K562 (cell line): ENCODE measurements around the gene LYRM1. TPM values are rescaled to one million over a fixed set of nuclear protein-coding genes. Genes with fewer than 3 reads are reported as not detected.

Source experiments
- BRF1 ChIP-seq: IDR thresholded peaks from 3 replicates; pipeline ENCODE4 v1.6.1; 2011; ENCODE audit warnings: borderline replicate concordance, mild to moderate bottlenecking; ENCODE audit not compliant: insufficient read length; ENCODE audit errors: extremely low read depth
- CBX1 ChIP-seq: sonication (generic); IDR thresholded peaks from 2 replicates; pipeline ENCODE4 v1.6.1; 2016; ENCODE audit warnings: antibody characterized with exemption, low read depth, mild to moderate bottlenecking
- CGGBP1 ChIP-seq: fragments of 250-450 bp; sonication (Bioruptor Pico); IDR thresholded peaks from 2 replicates; pipeline ENCODE4 v1.9.0; 2021; ENCODE audit warnings: mild to moderate bottlenecking
- CHD4 ChIP-seq: fragments of 200-600 bp; sonication (generic); IDR thresholded peaks from 3 replicates; pipeline ENCODE4 v1.6.1; 2012; ENCODE audit warnings: low read depth, mild to moderate bottlenecking, mixed read lengths, low read length, inconsistent platforms; ENCODE audit not compliant: insufficient read depth, insufficient replicate concordance, poor library complexity, severe bottlenecking
- EP300 ChIP-seq: IDR thresholded peaks from 2 replicates; pipeline ENCODE4 v1.6.1; 2012; ENCODE audit warnings: low read length, improper control_type of control experiment
- FOXA3 ChIP-seq, 2 experiments: fragments of 450-650 bp in 1 of 2; sonication (generic) in 1 of 2; formaldehyde crosslinking; IDR thresholded peaks in 1 of 2; conservative IDR thresholded peaks in 1 of 2; 2 replicates each; pipeline versions ENCODE4 v1.4.0 to v1.8.0; 2020 to 2022; ENCODE audit warnings: mild to moderate bottlenecking in 2 of 2, missing genetic modification reagents in 1 of 2
- FOXP4 ChIP-seq: sonication (generic); formaldehyde crosslinking; IDR thresholded peaks from 2 replicates; pipeline ENCODE4 v1.8.0; 2022; ENCODE audit warnings: mild to moderate bottlenecking, missing genetic modification reagents, borderline replicate concordance
- GTF2F1 ChIP-seq: IDR thresholded peaks from 2 replicates; pipeline ENCODE4 v1.6.1; 2011; ENCODE audit warnings: low read depth, low read length, improper control_type of control experiment
- HOMEZ ChIP-seq: fragments of 250-450 bp; sonication (Bioruptor Pico); IDR thresholded peaks from 2 replicates; pipeline ENCODE4 v1.4.0; 2020; ENCODE audit warnings: mild to moderate bottlenecking, moderate library complexity
- MBD2 ChIP-seq: sonication (generic); IDR thresholded peaks from 2 replicates; pipeline ENCODE4 v1.6.1; 2016; ENCODE audit warnings: low read depth, borderline replicate concordance
- MYBL2 ChIP-seq, 2 experiments: fragments of 450-650 bp in 1 of 2; sonication (generic) in 1 of 2; formaldehyde crosslinking in 1 of 2; IDR thresholded peaks; 2 replicates each; pipeline versions ENCODE4 v1.6.1 to v1.8.1; 2017 to 2022; ENCODE audit warnings: borderline replicate concordance in 1 of 2, inconsistent platforms in 1 of 2, low read depth in 1 of 2, mild to moderate bottlenecking in 1 of 2, missing genetic modification reagents in 1 of 2, moderate library complexity in 1 of 2
- NFE2L1 ChIP-seq: fragments of 450-650 bp; IDR thresholded peaks from 2 replicates; pipeline ENCODE4 v1.6.1; 2016; ENCODE audit warnings: missing genetic modification characterization, low read depth, mild to moderate bottlenecking, missing compliant biosample characterization, moderate library complexity, borderline replicate concordance
- POLR3G ChIP-seq: IDR thresholded peaks from 2 replicates; pipeline ENCODE4 v1.6.1; 2011; ENCODE audit not compliant: insufficient read length, insufficient replicate concordance; ENCODE audit errors: extremely low read depth
- RBM22 ChIP-seq: fragments of 200-400 bp; formaldehyde crosslinking; IDR thresholded peaks from 2 replicates; pipeline ENCODE4 v1.6.1; 2018; ENCODE audit warnings: low read length, low read depth; ENCODE audit not compliant: poor library complexity, severe bottlenecking
- RBM34 ChIP-seq: fragments of 200-400 bp; formaldehyde crosslinking; IDR thresholded peaks from 2 replicates; pipeline ENCODE4 v1.6.1; 2018; ENCODE audit warnings: low read length, borderline replicate concordance; ENCODE audit not compliant: insufficient read depth
- SIRT6 ChIP-seq: IDR thresholded peaks from one replicate; pipeline ENCODE4 v1.6.1; 2012; ENCODE audit warnings: low read depth, mild to moderate bottlenecking, control low read depth, inconsistent platforms, low read length, moderate library complexity
- SMARCA5 ChIP-seq: fragments of 450-650 bp; IDR thresholded peaks from 2 replicates; pipeline ENCODE4 v1.6.1; 2016
- SRSF9 ChIP-seq: fragments of 200-400 bp; formaldehyde crosslinking; IDR thresholded peaks from 2 replicates; pipeline ENCODE4 v1.6.1; 2017; ENCODE audit warnings: low read depth, low read length, borderline replicate concordance
- TCF7L2 ChIP-seq: fragments of 150-350 bp; IDR thresholded peaks from 2 replicates; pipeline ENCODE4 v1.6.1; 2016; ENCODE audit warnings: low read depth, mild to moderate bottlenecking, low read length, moderate library complexity
- ZEB2 ChIP-seq: fragments of 450-650 bp; IDR thresholded peaks from 2 replicates; pipeline ENCODE4 v1.6.1; 2016
- ZNF551 ChIP-seq: fragments of 250-450 bp; sonication (Bioruptor Pico); IDR thresholded peaks from 2 replicates; pipeline ENCODE4 v1.5.0; 2021; ENCODE audit warnings: mild to moderate bottlenecking, moderate library complexity
- ZNF589 ChIP-seq: fragments of 200-800 bp; sonication (Bioruptor generic); IDR thresholded peaks from 2 replicates; pipeline ENCODE4 v1.6.1; 2016; ENCODE audit warnings: low read depth, missing genetic modification characterization, missing compliant biosample characterization
- polyA plus RNA-seq, 8 experiments: library from polyadenylated mRNA; depleted of rRNA in 4 of 8; stranded (reverse) in 5 of 8; unstranded in 3 of 8; fragments of >200 nt; fragmentation: Nextera tagmentation in 2 of 8; fragmentation: Illumina TruSeq in 1 of 8; extraction: Ambion mirVana in 2 of 8; extraction: Trizol in 1 of 8; gene quantifications; 2 replicates each; pipeline versions ENCODE4 v1.2.1 to v1.2.3, GENCODE V29; 2011 to 2014; ENCODE audit warnings: inconsistent platforms in 1 of 8, missing spikeins in 1 of 8
- total RNA-seq, 7 experiments: library from RNA; depleted of rRNA in 6 of 7; stranded (reverse); fragments of >200 nt in 6 of 7; fragmentation: Illumina TruSeq in 2 of 7; extraction: Trizol in 2 of 7; gene quantifications; 2 replicates each; pipeline versions ENCODE4 v1.2.1 to v1.2.3, GENCODE V29; 2011 to 2021; ENCODE audit warnings: low replicate concordance in 1 of 7
- TF ChIP-seq, protein P1 (sequence below): sonication (generic); formaldehyde crosslinking; IDR thresholded peaks from 2 replicates; pipeline ENCODE4 v1.8.0; 2023; ENCODE audit warnings: mild to moderate bottlenecking, missing genetic modification reagents

Gene LYRM1
- total and polyA plus RNA-seq, 9 of the 15 experiments (the other 6 are each of a cell fraction or from before 2014, with no cell fraction given) = 17.5 to 44.1 (median 32.7) TPM

DNA sequence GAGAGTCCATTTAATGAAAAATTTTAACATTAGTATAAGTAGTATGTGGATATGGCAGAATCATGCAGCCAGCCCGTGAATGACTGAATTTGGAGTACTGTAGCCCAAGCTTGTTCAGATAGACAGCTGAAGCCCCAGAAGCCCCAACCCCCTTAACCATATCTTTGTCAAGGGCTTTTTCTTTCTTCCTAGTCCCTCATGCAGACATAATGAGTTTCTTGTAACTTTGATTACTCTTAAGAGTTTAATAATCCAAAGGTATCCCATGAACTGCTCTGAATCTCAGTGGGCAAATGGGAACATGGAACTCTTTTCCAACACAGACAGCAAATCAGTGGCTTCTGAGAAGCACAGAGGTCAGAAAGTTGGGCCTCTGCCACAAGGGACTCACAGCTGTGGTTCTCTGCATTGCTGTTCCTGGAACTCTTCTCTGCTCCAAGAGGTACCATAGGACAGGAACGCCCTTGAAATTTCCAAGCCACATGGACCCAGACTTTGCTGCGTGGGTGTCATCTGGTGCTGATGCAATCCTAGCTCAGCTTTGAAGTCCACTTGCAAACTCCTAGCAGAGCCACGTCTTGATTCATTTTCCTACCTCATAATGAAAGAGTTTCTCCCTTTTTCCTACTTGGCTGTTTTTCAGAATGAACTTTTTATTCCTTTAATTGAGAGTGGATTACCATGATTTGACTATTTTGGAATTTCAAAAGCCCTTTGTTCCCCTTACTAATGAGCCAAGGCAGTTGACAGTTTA, 18.1 kb downstream of the LYRM1 start (continued):
- TF ChIP-seq FOXP4 (CRISPR knock-in tag) = no peak
- no peak for TF ChIP-seq GTF2F1
- TF ChIP-seq CBX1 = no peak
- TF ChIP-seq ZNF551 = no peak
- TF ChIP-seq SMARCA5 = no peak
- TF ChIP-seq CGGBP1 (CRISPR knock-in tag) = no peak
- TF ChIP-seq EP300 = peak; percentile 76
- no peak for TF ChIP-seq SIRT6
- no peak for TF ChIP-seq HOMEZ (CRISPR knock-in tag)
- TF ChIP-seq MYBL2 (IDR thresholded peaks at IDR 0.05; ENCODE audit: low read depth) = no peak
- TF ChIP-seq MYBL2 (CRISPR knock-in tag; IDR thresholded peaks at IDR 0.05; ENCODE audit: borderline replicate concordance) = no peak
- TF ChIP-seq SRSF9 = no peak
- TF ChIP-seq RBM34 = no peak
- no peak for TF ChIP-seq CHD4
- TF ChIP-seq, protein P1, sequence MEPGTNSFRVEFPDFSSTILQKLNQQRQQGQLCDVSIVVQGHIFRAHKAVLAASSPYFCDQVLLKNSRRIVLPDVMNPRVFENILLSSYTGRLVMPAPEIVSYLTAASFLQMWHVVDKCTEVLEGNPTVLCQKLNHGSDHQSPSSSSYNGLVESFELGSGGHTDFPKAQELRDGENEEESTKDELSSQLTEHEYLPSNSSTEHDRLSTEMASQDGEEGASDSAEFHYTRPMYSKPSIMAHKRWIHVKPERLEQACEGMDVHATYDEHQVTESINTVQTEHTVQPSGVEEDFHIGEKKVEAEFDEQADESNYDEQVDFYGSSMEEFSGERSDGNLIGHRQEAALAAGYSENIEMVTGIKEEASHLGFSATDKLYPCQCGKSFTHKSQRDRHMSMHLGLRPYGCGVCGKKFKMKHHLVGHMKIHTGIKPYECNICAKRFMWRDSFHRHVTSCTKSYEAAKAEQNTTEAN (CRISPR knock-in tag) = no peak
- peak; percentile 86 for TF ChIP-seq ZNF589
- TF ChIP-seq NFE2L1 (tag) = no peak
- peak; percentile 34; the same call in 1 of the 2 replicates for TF ChIP-seq ZEB2
- no peak for TF ChIP-seq RBM22
- TF ChIP-seq POLR3G = no peak
- TF ChIP-seq MBD2 = no peak
- TF ChIP-seq BRF1 = no peak
- TF ChIP-seq FOXA3 (CRISPR knock-in tag; conservative IDR thresholded peaks at IDR 0.05 in 1 of 2, IDR thresholded peaks at IDR 0.05 in 1 of 2) = no peak
- no peak for TF ChIP-seq TCF7L2
